ENCODE measurements around the gene ZNF230. TPM values are rescaled to one million over a fixed set of nuclear protein-coding genes. Genes with fewer than 3 reads are reported as not detected.

ZNF230 gene
- total and polyA plus RNA-seq, 9 of the 15 experiments (the other 6 are each of a cell fraction or from before 2014, with no cell fraction given): 1.3 to 4.0 (median 2.2) TPM

GRCh38 chr19:43983912-43984686, 18.7 kb upstream of the ZNF230 start, which contains the start of gene ZNF155 (continued):
- TF ChIP-seq AFF1 (IDR thresholded peaks at IDR 0.05; ENCODE audit: low read depth in 1 of 2, partially characterized antibody in 2 of 2) (peak in 1 of 2 experiments; percentile 95), ZNF311 (CRISPR knock-in tag; IDR thresholded peaks at IDR 0.05) (no peak), JUNB (CRISPR knock-in tag; conservative IDR thresholded peaks at IDR 0.05) (no peak), SIN3A (IDR thresholded peaks at IDR 0.05; ENCODE audit: borderline replicate concordance in 2 of 2, control insufficient read depth in 1 of 2, low read depth in 2 of 2, low read length in 2 of 2) (no peak), SETDB1 (IDR thresholded peaks at IDR 0.05; ENCODE audit: low read length) (no peak), SMARCA5 (IDR thresholded peaks at IDR 0.05) (no peak), GABPA (tag; conservative IDR thresholded peaks at IDR 0.05; ENCODE audit: low read depth) (peak; percentile 85), GATA2 (CRISPR knock-in tag; IDR thresholded peaks at IDR 0.05) (no peak), ARID4B (CRISPR knock-in tag; IDR thresholded peaks at IDR 0.05) (no peak), KLF10 (CRISPR knock-in tag; IDR thresholded peaks at IDR 0.05) (no peak)
- TF ChIP-seq, protein P1, sequence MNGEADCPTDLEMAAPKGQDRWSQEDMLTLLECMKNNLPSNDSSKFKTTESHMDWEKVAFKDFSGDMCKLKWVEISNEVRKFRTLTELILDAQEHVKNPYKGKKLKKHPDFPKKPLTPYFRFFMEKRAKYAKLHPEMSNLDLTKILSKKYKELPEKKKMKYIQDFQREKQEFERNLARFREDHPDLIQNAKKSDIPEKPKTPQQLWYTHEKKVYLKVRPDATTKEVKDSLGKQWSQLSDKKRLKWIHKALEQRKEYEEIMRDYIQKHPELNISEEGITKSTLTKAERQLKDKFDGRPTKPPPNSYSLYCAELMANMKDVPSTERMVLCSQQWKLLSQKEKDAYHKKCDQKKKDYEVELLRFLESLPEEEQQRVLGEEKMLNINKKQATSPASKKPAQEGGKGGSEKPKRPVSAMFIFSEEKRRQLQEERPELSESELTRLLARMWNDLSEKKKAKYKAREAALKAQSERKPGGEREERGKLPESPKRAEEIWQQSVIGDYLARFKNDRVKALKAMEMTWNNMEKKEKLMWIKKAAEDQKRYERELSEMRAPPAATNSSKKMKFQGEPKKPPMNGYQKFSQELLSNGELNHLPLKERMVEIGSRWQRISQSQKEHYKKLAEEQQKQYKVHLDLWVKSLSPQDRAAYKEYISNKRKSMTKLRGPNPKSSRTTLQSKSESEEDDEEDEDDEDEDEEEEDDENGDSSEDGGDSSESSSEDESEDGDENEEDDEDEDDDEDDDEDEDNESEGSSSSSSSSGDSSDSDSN (IDR thresholded peaks at IDR 0.05; ENCODE audit: borderline replicate concordance in 1 of 2, low read depth in 2 of 2, low read length in 2 of 2): no peak

Data from K562 (cell line).